GM18505 (cell line): ENCODE measurements around the gene GABRB1.
"Not testable (repeated sequence)": the region's sequence is repeated elsewhere in the genome, so short reads cannot be mapped to it uniquely, and the experiment has no call there.

ENCODE experiments used
- ATAC-seq: cut with Tn5 transposase; IDR thresholded peaks from one replicate; pipeline ENCODE4 v1.9.1; 2021; ENCODE audit not compliant: unreplicated experiment
- POLR2A ChIP-seq: IDR thresholded peaks from 4 replicates; pipeline ENCODE4 v1.6.1; 2011; ENCODE audit warnings: borderline replicate concordance; ENCODE audit not compliant: insufficient read depth, insufficient read length; ENCODE audit errors: extremely low read depth

The GABRB1 gene

GRCh38 chr4:47340914-47341313 lies 309.5 kb downstream of the GABRB1 start:
- TF ChIP-seq POLR2A, result no peak
- ATAC-seq, result no peak

- no peak for ATAC-seq
Observed at GRCh38 chr4:47342796-47343195, 311.4 kb downstream of the GABRB1 start.

GRCh38 chr4:47349326-47349725 lies 318.0 kb downstream of the GABRB1 start:
- no peak for TF ChIP-seq POLR2A
- ATAC-seq, result no peak

More at GRCh38 chr4:47342796-47343195, 311.4 kb downstream of the GABRB1 start:
- TF ChIP-seq POLR2A, result no peak

DNA sequence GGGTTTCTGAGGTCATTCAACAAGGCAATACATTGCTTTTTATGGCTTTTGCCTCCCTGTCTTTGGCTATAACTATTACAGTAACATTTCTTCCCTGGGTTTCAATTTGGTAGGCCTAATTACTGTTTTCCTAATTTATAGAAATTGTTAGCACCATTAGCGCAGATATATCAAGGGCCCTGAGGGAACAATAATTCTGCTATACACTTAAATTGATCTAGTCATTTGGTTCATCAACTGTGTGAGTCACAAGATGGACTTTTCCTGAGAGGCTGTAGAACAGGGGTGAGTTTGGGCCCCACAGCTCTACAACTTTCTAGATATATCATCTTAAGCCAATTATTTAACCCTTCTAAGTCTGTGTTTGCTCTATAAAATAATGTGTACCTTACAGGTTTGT lies 324.2 kb downstream of the GABRB1 start:
- TF ChIP-seq POLR2A, result no peak
- no peak for ATAC-seq

DNA sequence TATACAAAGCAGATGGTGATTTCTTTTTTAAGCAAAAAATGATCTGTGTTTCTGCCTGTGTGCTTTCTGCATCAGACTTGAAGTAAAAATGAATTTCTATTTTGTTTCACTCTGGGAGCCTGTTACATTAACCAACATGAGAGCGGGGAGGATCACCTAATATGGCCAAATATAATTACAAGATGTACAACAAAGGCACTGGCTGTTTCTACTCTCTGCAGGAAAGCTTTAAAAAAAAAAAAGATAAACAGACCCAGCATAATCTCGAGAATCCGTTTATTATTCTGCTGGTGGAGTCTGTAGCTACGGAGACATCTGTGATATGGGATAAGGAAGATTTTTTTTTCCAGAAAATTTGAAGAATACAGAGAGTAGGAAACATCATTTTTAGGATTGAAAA lies 328.5 kb downstream of the GABRB1 start:
- no peak for TF ChIP-seq POLR2A
- no peak for ATAC-seq

DNA sequence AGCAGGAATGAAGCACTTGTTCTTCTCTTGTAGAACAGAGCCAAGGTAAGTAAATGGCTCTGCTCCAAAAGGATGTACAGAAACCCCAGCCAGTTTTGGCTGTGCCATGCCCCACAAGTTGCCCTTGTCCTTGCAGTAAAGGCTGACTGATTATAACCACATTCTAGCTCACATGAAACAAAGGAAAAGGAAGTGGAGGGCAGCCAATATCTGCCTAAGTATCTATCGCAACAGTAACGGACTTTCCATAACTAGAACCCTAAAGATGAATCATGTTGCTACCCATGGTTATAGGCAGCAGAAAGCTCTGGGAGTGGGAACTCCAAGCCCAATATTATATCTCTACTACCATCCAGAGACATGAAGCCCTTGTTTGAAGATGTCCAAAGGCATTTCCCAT lies 336.4 kb downstream of the GABRB1 start:
- no peak for TF ChIP-seq POLR2A
- no peak for ATAC-seq

GRCh38 chr4:47368211-47368610 lies 336.8 kb downstream of the GABRB1 start:
- no peak for ATAC-seq

GRCh38 chr4:47372561-47372960 lies 341.2 kb downstream of the GABRB1 start:
- ATAC-seq, result no peak
- no peak for TF ChIP-seq POLR2A

More at GRCh38 chr4:47368211-47368610, 336.8 kb downstream of the GABRB1 start:
- TF ChIP-seq POLR2A, result no peak

GRCh38 chr4:47373174-47373573 lies 341.8 kb downstream of the GABRB1 start:
- no peak for TF ChIP-seq POLR2A

GRCh38 chr4:47373709-47374108 lies 342.3 kb downstream of the GABRB1 start:
- ATAC-seq, result no peak
- no peak for TF ChIP-seq POLR2A

More at GRCh38 chr4:47373174-47373573, 341.8 kb downstream of the GABRB1 start:
- no peak for ATAC-seq

DNA sequence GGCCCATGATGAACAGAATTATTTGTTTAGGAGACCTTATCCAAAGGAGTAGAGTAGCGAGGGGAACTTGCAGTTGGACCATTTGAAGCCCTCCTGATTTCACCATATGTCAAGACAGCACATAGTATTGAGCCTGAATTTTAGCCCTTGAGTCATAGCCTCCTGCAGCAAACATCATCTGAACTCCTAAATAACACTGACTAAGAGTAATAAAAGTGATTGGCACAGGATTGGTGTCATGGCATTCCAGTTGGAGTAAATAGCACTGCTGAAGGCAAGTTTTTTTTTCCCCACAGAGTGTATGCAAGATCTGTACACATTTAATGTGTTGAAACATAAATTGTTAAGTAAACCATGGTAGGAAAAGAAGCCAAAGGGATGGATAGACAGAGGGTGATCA lies 343.1 kb downstream of the GABRB1 start:
- no peak for TF ChIP-seq POLR2A
- ATAC-seq, result no peak

DNA sequence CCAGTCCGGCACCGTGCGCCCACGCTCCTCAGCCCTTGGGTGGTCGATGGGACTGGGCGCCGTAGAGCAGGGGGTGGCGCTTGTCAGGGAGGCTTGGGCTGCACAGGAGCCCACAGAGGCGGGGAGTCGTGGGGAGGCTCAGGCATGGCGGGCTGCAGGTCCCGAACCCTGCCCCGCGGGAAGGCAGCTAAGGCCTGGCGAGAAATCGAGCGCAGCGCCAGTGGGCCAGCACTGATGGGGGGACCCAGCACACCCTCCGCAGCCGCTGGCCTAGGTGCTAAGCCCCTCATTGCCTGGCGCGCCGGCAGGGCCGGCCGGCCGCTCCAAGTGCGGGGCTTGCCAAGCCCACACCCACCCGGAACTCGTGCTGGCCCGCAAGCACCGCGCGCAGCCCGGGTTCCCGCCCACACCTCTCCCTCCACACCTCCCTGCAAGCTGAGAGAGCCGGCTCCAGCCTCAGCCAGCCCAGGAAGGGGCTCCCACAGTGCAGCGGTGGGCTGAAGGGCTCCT lies 346.7 kb downstream of the GABRB1 start:
- ATAC-seq, result not testable (repeated sequence)

GRCh38 chr4:47381172-47381571 lies 349.8 kb downstream of the GABRB1 start:
- no peak for TF ChIP-seq POLR2A
- no peak for ATAC-seq

DNA sequence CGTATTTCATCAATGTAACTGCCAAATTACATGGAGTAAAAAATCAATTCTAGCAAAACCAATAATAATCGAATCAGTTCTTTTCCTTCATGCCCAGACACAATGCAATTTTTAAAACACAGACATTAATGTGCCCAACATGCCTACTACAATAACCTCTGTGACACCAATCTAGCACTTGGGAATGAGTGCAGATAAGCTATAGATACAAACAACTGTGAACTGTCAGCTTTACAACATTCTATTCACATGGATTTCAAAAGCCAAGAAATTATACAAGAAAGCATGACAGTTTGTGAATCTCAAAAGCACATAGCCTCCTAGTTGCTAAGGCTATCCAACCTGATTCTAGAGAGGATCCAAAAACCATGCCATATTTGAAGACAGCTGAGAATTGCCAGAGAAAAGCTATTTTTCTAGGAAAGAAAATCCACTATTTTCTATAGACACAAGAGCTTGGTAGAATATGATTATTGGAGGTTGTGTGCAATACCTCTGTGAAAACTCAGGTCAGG lies 351.5 kb downstream of the GABRB1 start:
- no peak for ATAC-seq
- no peak for TF ChIP-seq POLR2A
